ENCODE results near the gene IDH3G.

GRCh38 chrX:153783378-153784013 is 10.7 kb downstream of the IDH3G start:
- TF ChIP-seq CTCF (IDR thresholded peaks at IDR 0.05; ENCODE audit: low read depth, low read length, poor library complexity, severe bottlenecking) (no peak), EZH2phosphoT487 (IDR thresholded peaks at IDR 0.05; ENCODE audit: borderline replicate concordance, low read length) (no peak)

All from DOHH2 (cell line).